ENCODE data around the gene MYH11.

DNA sequence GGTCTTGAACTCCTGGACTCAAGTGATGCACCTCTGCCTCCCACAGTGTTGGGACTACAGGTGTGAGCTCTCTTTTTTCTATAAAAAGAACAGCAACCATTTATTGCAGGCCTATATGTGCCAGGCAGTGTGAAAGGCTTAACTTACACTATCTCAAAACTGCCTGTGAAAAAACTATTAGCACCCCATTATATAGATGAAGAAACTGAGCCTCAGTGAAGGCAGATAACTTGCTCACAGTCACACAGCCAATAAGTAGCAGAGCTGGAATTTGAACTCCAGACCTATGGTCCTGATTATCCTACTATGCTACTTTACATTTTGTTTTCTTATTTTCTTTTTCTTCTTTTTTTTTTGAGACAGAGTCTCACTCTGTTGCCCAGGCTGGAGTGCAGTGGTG lies 191.7 kb downstream of the MYH11 start:
- TF ChIP-seq CTCF (IDR thresholded peaks at IDR 0.05) (no peak), ZFX (IDR thresholded peaks at IDR 0.05; ENCODE audit: borderline replicate concordance) (no peak)
